ENCODE results near the gene CLIC3.

CLIC3 gene

DNA sequence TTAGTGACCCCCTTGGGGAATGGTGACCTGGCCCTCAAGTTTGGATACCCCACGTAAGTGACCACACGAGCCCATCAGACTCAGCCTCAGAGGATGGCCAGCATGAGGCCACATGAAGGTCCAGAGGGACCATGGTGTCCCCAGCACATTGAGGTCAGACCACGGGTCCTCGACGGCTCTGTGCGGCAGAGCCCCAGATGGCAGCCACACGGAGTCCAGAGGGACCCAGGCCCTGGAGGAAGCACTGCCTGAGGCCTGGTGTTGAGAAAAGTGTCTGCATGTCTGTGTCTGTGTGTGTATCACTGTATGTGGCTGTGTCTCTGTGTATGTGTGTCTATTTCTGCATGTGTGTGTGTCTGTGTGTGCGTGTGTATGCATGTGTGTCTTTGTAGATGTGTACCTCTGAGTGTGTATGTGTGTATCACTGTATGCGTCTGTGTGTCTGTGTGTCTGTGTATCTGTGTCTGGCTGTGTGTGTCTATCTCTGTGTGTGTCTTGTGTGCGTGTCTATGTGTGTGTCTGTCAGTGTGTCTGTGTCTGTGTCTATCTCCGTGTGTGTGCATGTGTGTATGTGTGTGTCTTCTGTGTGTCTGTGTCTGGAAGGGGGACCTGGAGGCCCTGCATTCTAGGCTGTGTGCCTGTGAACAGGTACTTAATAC lies 12.6 kb downstream of the CLIC3 start:
- DNase-seq (ENCODE audit: insufficient read length, low spot score) (no peak), FAIRE-seq (peak; percentile 78)

GRCh38 chr9:136983167-136983566 lies 13.2 kb downstream of the CLIC3 start:
- FAIRE-seq (no peak), DNase-seq (ENCODE audit: insufficient read length, low spot score) (no peak)

GRCh38 chr9:136982232-136983051 lies 13.9 kb downstream of the CLIC3 start, which contains the start of gene LCNL1:
TSS of gene LCNL1 (plus strand) at chr9:136982993. CDS start at chr9:136983587, 594 bp downstream.
- FAIRE-seq (no peak), DNase-seq (ENCODE audit: insufficient read length, low spot score) (no peak)

- DNase-seq (ENCODE audit: insufficient read length, low spot score) = no peak
- FAIRE-seq = no peak
Observed at GRCh38 chr9:136981588-136982231, 14.7 kb downstream of the CLIC3 start.

GRCh38 chr9:136980669-136981478 lies 15.5 kb downstream of the CLIC3 start:
- FAIRE-seq (no peak), DNase-seq (ENCODE audit: insufficient read length, low spot score) (no peak)

DNA sequence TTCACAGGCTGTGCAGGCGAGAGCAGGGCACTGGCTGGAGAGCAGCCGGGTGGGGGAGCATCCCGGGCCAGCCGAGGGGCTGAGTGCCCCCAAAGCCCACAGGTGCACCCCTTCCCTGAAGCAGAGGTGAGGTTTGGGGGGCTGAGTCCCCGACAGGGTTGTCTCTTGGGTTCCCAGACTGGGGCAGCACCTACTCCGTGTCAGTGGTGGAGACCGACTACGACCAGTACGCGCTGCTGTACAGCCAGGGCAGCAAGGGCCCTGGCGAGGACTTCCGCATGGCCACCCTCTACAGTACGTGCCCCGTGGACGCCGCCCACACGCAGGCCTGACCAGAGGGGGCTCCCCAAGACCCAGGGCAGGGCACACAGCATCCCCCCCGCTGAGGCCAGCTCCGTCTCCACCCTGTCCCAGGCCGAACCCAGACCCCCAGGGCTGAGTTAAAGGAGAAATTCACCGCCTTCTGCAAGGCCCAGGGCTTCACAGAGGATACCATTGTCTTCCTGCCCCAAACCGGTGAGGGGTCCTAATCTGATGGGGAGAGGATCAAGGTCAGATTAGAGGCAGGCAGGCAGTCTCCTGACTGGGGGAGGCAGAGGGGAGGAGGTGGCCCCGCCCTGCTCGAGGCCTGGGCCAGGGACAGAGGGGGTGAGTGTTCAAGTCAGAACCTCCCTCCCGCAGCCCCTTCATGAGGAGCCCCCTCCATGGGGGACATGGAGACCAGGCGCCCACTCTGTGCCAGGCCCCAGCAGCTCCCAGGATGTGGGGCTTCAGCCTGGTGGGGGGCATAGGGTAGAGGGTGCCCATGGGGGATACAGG lies 16.4 kb downstream of the CLIC3 start:
- DNase-seq (ENCODE audit: insufficient read length, low spot score) (no peak), FAIRE-seq (no peak)

- no peak for DNase-seq (ENCODE audit: insufficient read length, low spot score)
- FAIRE-seq = no peak
Observed at GRCh38 chr9:136978865-136979544, 17.4 kb downstream of the CLIC3 start.

GRCh38 chr9:136978073-136978864 lies 18.1 kb downstream of the CLIC3 start:
- peak; percentile 21 for DNase-seq (ENCODE audit: insufficient read length, low spot score)
- FAIRE-seq = no peak

DNA sequence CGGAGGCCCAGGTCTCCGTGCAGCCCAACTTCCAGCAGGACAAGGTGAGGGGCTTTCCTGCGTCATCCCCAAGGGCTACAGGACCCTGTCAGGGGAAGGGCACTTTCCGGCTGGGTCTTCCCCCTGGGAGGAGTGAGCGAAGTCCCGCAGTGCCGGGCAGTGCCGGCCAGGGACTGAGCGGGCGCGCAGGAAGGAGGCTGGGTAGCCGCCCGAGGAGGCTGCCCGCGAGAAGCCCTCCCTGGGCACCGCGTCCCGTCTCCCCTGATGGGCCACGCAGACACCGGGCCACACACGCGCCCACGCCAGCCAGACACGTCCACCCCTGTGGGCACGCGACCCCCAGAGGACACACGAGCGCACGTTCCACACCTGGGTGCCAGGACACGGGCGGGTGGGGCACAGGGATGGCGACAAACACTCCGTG lies 18.7 kb downstream of the CLIC3 start:
- no peak for DNase-seq (ENCODE audit: insufficient read length, low spot score)
- no peak for FAIRE-seq

DNA sequence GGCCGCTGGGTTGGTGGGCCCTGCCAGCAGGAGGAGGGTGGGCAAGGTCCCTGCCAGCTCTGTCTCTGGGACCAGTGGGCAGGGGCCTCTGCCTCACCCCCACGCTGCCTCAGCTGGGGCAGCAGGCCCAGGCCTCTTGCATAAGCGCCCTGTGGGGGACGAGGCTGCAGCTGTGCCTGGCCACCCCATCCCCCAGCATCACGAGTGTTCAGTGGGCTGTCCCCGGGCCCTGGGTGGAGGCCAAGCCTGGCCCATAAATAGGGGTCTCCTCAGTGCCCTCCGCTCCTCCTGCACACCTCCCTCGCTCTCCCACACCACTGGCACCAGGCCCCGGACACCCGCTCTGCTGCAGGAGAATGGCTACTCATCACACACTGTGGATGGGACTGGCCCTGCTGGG lies 19.1 kb downstream of the CLIC3 start, which contains the start of gene PTGDS:
Gene PTGDS, plus strand, starts transcription at position 282 of the 400 bp plus-strand sequence. Its CDS starts 75 bp downstream, at position 357.
- DNase-seq (ENCODE audit: insufficient read length, low spot score) (no peak), FAIRE-seq (no peak)

GRCh38 chr9:136975644-136976043 lies 20.7 kb downstream of the CLIC3 start:
- DNase-seq (ENCODE audit: insufficient read length, low spot score) = no peak
- FAIRE-seq = no peak

DNA sequence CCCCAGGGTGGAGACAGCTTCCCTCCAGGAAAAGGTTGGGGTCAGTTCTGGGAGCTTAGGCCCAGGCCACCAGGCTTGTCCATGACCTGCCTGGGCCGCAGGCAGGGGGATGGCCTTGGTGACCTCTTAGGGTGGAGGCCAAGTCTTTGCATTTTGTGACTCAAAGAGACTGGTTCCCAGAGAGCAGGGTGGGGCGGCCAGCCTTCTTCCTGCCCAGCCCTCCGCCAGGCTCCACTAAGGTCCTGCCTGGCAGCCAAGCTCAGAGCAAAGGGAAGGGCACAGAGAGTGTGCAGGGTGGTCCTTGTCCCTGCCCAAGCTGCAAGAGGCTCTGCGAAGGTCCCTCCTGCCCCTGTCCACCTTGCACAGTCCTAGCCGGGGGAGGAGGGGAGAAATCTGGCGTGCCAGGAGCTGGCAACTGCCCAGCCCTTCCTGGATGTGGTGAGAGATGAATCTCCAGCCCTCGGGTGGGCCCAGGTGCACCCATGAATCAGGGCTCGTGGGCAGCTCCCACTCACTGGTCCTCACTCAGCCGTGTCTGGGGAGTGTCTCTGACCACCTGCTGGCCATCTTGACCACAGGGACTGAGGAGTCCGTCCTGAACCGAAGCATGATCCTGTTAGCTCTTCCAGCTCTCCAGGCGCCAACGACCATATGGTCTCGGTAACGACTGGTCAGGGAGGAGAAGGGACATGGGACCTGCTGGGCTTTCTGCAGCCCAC lies 21.4 kb downstream of the CLIC3 start:
- DNase-seq (ENCODE audit: insufficient read length, low spot score) (no peak), FAIRE-seq (no peak)

DNA sequence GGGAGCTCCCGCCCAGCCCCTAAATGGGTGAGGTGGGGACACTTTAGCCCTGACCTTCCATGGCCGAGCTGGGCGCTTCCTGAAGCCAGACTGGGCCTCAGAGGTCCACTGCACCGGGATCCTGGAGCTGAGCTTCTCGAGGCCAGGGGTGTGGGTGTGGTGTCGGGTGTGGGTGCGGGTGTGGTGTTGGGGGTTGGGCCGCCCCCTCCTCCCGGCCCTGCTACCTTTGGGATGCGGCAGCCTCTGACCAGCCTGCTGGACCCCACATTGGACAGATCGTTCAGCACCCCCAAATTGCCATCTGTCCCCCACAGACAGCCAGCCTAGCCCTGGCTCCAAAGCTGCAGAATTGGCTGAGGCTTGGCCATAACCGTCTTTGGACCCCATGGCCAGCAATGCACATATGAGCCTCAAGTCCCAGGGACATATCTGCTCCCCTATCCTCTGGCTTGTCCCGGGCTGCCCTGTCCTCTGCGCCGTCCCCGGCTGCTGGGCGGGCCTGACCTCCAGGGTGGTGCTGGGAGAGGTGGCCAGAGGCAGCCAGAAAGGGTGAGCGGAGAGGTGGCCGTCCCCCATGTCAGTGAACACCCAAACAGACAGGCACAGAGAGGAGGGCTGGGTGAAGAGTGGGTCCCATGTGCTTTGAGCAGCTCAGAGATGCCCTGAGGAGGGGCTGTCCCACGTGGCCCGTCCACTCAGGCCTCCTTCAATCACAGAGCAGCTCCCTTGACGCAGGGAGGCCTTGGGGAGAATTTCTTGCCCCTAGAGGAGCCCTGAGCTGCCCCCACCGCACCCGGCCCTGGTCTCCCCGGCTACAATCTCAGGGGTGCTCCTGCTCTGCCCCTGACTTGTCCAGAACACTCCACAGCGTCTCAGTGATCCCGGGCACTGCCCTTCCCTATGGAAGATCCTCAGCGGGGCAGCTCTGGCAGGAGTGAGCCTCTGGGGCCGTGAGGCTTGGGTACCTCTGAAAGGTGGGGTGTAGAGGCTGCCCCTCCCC lies 22.4 kb downstream of the CLIC3 start:
- FAIRE-seq (no peak), DNase-seq (ENCODE audit: insufficient read length, low spot score) (no peak)

GRCh38 chr9:136972743-136973142 lies 23.6 kb downstream of the CLIC3 start:
- no peak for FAIRE-seq
- DNase-seq (ENCODE audit: insufficient read length, low spot score) = no peak

DNA sequence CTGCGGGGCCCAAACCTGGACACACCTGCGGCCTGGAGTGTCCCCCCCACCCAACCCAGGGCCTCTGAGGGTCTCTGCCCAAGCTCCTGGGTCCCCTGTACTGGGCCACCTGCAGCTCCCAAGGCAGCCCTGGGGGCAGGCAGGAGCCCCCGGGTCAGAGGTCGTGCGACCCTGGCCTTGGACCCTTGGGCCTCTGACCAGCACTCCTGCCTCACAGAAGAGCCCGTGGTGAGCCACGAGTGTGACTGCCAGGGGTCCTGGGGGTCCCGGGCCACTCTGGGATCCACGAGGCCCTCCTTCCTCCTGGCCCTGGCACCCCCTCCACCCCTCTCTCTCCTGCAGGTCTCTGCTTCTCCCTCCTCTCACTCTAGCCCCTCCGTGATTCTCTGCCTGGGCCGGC lies 24.0 kb downstream of the CLIC3 start:
- FAIRE-seq = no peak
- DNase-seq (ENCODE audit: insufficient read length, low spot score) = no peak

- DNase-seq (ENCODE audit: insufficient read length, low spot score) (no peak), FAIRE-seq (no peak)
Observed at GRCh38 chr9:136971746-136972145, 24.6 kb downstream of the CLIC3 start.

GRCh38 chr9:136970361-136970760 lies 26.0 kb downstream of the CLIC3 start:
- FAIRE-seq = no peak

More at GRCh38 chr9:136970361-136970760, 26.0 kb downstream of the CLIC3 start:
- no peak for DNase-seq (ENCODE audit: insufficient read length, low spot score)

All from HTR-8/SVneo (cell line).